HG03565 (cell line): ENCODE data around the gene NEO1.

Source experiments
- ATAC-seq: cut with Tn5 transposase; IDR thresholded peaks from one replicate; pipeline ENCODE4 v1.9.1; 2021; ENCODE audit warnings: mild to moderate bottlenecking, moderate library complexity; ENCODE audit not compliant: unreplicated experiment

The NEO1 gene

DNA sequence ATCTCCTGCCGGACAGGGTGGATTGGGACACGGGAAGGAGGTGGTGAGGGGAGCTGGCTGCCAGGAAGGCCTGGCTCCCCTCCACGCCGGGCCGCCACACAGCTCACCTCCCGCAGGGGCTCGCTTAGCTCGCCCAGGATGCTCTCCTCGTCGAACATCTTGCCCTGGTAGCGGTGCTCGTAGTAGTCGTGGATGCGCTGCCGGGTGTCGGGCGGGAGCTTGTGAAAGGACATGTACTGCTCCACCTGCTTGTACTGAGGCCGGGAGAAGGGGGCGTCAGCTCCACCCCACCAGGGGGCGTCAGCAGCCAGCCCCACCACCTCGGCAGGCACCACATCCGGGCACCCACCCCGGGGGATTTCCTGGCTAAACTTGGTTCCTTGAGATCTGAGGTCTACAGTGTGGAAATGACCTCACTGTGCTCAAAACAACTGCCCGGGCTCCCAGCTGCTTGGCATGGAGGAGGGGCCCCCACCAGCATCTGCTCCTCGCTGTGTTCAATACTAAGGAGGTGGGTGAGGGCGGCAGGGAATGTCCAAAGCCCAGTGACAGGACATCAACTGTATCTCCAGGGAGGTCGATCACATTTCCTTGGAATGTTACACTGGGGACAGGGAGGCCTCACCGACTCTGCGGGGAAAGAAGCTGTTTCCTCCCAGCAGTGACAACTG is 273.1 kb downstream of the NEO1 start:
- ATAC-seq: no peak

DNA sequence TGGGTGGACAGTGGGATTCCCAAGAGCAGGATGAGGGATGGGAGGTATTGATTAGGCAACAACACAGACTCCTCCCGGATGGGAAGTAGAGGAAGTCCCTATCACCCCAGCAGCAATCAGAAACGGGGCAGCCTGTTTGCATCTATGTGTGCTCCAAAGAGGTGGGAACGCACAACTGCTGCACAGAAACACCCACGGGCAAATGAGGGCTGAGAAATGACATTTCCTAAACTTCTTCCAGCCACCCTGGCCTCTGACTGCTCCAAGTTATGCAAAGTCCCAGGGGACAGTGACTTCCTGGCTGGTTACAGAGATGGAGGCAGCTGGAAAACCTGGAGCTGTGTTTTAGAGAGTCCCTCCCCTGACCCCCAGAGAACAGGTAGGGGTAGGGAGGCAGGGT is 273.9 kb downstream of the NEO1 start:
- ATAC-seq: no peak

DNA sequence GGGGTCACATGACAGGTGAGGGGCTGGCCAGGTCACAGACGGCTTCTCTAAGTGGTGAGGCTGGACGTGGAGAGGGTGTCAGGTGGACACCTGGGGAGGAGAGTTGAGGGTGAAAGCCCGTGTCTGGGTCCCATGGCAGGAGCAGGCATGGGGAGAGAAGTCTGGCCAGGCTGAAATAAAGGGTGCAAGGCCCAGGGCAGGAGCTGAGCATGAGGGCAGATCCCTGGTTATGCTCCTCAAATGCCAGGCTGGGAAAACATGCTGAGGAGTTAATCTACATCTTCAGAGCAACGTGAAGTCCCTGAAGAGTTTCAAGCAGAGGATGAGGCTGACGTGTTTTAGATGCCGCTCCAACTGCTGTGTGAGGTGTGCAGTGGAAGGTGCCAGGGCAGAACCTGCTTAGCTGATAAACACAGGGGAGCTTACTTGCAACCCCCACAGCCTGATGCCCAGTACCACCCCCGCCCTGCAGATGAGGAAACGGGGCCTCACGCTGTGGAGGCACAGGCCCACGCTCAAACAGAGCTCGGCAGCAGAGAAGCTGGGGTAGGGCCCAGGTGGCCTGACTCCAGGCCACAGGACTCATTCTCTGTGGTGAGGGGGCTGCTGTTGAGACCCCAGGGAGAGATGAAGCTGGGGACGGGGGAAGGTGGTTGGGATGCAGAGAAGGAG is 276.0 kb downstream of the NEO1 start:
- ATAC-seq: no peak

DNA sequence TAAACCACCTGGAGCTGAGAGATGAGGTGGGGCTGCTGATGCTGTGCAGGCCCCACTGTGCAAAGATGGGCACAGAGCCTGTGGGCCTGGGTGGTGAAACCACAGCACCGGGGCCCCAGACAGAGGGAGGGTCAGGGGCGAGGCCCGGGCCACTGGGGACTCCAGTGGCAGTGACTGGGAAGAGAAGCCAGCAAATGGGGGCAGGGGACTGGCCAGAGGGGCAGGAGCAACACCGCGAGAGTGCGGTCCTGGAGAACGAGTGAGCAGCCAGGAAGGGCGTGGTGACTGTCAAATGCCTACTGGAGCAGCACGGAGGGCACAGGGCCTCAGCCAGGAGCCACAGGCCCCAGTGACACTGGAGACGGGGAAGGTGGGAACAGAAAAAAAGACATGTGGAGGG is 276.7 kb downstream of the NEO1 start:
- ATAC-seq: no peak

DNA sequence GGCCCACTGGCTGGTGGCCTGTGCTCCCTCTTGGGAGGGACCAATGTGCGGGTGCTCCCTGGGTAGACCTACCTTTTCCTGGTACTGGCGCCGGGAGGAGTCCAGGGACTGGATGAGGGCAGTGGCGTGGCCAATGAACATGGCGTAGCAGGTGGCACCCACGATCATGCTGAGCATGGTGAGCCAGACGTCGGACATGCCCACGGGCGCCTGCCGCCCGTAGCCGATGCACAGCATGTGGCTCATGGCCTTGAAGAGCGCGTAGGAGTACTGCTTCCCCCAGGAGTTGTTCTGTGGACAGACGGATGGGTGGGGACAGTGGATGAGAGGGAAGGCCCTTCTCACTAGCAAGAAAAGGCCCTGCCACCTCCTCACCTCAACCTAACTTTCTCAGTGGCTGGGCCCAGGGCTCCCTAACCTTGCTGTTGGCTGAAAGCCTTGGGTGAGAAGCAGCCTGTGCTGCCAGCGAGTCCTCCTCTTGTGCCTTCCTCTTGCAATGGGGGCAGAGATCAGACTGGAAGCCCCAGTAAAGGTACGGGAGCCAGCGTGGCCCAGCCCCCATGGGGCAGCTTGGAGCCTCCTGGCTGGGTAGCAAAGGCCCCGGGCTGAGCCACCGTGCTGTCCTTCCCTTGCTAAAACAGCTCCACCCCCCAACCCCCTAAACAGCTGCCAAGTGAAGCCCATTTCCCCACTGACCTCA is 277.4 kb downstream of the NEO1 start:
- ATAC-seq: no peak

DNA sequence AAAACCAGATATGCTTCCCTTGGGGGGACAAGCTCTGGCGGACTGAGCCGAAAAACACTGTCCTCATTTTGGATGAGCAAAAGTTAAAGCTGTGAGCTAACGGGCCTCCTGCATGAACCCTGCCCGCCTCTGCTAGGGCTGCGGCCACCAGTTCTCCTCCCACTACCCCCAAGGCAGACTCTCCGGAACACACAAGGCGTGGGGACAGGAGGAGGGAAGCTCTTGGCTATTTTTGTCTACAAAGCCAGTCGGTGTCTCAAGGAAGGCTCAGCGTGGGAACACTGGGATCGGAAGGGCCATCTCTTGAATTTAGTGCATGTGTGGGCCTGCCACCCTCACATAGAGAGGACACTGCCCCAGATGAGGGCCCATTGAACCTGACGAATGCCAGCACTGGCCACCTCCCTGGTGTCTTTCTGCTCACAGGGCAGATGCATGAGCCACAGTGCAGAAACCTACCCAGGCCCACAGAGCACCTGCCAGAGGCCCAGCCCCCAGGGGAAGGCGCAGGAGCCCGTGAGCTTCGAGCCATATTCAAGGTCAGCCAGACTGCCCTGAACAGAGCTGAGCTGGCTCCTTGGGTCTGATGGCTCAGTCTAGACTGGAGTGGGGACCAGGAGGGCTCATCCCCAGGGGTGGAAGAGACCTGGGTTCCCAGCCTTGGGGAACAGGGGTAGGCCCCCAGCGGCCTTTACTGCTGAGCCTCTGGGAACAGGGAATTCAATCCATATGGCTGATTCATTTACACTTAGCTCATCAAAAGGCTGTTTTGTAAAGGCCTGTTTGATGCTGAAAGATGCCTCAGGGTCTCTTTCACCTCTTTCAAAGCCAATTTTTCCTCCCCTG is 278.2 kb downstream of the NEO1 start:
- no peak for ATAC-seq

DNA sequence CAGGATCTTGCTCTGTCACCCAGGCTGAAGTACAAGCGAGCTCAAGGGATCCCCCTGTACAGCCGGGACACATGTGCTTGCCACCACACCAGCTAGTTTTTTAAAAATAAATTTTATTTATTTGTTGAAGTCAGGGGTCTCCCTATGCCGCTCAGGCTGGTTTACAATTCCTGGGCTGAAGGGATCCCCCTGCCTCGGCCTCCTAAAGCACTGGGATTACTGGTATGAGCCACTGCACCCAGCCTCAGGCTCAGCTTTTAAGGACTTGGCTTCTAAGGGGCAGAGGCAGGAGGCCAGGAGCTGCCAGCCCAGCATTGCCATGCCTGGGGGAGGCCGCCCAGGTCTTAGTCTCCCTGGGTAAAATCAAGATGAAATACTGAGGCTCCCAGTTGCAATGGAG is 279.2 kb downstream of the NEO1 start:
- no peak for ATAC-seq

DNA sequence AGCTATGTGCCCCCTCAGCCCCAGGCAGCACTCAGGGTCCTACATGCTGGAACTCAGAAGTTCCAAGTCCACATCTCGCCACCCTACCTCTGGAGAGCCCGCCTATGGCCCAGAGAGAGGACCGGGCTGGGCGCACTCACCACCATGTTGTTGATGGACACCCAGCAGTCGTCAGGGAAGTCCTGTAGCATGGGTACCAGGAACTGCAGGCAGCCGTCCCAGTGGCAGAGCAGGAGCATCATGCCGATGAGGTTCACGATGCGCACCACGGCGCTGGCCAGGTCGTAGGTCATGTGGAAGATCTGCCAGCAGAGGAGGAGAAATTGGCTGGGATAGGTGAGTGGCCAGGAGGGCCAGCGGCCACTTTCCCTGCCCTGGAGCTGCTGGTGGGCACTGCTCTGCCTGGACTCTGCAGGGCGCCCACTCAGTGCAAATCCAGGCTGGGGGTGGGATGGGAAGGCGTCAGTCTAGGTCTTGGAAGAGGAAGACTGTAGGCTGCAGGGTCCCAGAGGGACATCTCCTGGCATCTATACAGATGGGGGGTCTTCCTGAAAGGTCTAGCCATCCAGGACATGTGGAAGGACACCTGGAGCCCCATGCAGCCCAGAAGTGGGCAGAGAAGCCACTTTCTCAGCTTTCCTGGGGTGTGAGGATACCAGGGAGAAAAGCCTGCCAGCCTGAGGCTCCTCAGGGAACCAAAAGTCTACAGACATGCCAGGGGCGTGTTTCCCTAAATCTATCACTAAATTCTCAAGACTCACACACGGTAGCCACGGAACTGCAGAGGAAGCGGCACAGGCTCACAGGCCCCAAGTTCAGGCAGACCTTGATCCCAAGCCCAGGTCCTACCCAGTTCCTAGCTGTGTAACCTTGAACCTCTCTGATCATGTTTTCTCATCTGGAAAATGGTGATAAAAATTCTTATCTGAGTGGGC is 280.0 kb downstream of the NEO1 start:
- no peak for ATAC-seq

DNA sequence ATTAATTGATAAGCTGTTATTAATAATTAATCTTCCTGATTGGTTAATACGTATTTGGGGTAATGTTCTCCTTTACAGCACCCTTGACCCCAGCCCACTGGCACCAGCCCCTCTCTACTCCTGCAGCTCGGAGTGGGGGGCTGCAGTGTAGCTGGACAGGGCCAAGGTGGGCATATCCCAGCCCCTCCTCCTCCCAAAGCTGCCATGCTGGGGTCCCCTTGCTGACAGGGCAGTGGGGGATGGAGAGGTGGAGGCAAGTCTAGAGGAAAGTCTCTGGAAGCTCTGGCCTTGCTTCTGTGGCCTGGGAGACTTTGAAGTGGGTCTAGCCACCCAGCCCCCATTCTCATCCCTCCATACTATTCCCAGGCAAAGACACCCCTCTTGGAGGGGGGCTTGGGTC is 280.7 kb downstream of the NEO1 start:
- no peak for ATAC-seq

DNA sequence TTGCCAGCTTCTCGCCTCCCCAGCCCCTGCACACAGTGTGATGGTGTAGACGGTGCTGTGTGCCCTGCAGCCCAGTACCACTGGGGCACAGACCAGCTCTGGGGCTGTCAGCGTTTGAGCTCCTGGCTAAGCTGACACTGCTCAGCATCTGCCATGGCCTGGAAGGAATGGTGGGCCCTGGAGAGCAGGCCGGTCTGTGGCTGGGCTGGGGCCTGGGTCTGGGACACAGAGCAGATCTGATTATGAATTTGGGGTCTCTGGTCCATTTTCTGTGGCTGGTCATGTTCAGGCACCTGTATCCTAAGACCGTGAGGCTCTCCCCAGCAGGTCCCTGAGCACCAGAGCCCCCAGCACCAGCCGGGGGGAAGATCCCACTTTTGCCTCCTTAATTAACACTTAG is 281.8 kb downstream of the NEO1 start:
- ATAC-seq: no peak

DNA sequence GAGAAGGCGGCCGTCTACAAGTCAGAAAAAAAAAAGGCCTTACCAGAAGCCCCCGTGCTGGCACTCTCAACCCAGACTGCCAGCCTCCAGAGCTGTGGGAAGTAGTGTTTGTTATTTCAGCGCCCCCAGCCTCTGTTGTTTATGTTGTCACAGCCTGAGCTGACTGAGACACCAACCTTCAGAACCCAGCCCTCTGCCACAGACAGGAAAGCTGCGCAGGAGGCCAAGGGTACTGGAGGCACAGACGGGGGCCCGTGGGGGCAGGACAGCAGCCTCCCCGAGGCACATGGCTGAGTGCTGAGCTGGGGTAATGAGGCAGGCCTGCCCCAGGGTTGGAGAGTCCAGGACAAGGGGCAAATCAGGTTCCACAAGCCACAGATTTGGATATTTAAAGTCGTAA is 282.8 kb downstream of the NEO1 start:
- no peak for ATAC-seq

DNA sequence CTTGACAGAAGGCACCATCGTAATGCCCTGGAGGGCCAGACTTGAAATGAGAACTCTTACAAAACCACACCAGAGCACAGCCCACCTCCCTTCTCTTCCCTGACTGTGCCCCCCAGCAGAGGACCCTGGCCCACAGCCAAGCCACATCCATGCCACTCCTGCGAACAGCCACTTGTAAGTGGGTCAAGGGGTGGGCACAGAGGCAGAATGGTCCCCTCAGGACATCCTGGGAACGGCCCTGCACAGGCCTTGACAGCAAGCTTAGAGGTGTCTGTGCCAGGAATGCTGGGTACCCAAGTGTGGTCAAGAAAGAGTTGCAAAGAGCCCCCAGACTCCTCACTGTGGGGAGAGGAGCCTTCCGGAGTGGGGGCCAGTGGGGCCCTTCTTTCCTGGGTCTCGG is 283.2 kb downstream of the NEO1 start:
- no peak for ATAC-seq

DNA sequence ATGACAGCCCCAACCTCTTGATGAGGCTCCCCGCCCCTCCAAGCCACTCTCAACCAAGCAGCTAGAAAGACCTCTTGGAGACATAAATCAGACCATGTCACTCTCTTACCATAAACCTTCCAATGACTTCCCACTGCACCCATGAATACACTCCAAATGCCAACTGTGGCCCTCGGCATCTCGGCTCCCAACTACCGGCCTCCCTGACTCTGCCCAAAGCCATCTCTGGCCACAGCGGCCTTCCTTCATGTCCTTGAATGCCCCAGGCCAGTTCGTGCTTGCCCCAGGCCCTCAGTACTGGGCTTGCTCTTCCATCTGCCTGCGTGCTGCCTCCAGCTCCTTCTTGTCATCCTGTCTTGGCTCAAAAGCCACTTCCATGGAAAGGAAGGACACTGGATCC is 284.5 kb downstream of the NEO1 start:
- ATAC-seq: no peak

DNA sequence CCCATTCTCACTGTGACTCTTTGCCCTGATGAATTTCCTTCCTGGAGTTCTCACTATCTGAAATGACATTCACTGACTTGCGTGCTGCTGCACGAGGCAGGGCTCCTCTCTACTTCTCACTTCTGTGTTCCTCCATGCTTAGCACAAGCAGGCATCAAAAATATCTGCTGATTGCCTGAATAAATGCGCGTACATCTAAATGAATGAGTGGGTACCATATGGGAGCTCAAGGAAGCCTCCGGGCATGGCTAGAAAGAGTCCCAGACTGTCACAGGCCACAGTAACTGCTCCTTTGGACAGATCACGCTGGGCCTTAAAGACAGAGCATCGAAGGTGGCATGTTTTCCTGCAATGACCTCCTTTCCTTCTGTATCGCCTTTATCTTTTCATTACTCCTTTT is 284.9 kb downstream of the NEO1 start:
- no peak for ATAC-seq

DNA sequence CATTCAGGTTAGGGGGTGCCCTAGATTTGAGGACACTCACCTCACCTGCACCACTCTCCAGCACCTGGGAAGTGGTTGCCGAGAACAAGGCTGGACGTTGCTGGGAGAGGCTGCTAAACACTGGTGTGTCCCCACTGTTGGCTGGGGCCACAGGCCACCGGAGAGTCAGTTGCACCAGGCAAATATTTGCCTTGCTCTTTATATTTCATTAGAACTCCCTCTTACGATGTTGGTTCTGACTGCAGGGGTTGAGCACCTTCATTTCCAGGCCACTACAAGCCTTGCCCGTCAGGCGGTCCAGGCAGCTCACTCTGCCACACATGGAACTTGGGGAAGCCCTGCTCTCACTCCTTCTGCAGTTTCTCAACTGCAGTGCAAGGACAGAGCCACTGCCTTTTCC is 285.8 kb downstream of the NEO1 start:
- no peak for ATAC-seq

DNA sequence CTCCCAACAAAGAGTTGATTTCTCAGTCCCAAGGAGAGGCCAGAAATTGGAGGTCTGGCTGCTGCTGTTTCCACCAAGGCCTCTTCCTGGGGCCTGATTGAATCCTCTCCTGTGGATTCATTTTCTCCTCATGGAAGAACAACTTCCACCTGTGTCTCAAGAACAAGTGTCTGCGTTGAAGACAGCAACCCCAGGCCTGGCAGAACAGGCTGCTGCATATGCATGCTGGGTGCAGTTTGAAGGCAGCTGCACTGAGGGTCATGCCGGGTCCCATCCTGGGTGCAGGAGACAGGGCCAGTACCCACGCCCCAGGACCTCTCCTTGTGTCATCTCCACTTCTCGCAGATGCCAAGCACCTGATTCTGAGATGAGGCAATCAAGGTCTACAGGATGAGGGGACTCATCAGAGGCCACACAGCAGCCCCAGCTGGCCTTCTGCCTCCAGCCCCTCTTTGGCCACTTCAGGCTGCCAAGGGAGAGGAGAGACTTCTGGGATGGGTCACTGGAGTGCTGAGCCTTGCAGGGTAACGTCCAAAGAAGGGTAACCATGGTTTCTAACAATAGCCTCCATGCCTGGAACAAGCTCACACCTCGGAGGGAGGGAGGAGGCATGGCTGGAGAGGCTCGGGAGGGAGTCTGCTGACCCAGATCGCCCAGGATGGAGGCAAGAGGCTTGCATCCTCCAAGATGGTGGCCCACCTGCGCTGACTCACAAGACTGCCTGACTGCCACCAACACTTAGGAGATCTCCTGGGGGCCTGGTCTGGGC is 286.5 kb downstream of the NEO1 start:
- no peak for ATAC-seq

DNA sequence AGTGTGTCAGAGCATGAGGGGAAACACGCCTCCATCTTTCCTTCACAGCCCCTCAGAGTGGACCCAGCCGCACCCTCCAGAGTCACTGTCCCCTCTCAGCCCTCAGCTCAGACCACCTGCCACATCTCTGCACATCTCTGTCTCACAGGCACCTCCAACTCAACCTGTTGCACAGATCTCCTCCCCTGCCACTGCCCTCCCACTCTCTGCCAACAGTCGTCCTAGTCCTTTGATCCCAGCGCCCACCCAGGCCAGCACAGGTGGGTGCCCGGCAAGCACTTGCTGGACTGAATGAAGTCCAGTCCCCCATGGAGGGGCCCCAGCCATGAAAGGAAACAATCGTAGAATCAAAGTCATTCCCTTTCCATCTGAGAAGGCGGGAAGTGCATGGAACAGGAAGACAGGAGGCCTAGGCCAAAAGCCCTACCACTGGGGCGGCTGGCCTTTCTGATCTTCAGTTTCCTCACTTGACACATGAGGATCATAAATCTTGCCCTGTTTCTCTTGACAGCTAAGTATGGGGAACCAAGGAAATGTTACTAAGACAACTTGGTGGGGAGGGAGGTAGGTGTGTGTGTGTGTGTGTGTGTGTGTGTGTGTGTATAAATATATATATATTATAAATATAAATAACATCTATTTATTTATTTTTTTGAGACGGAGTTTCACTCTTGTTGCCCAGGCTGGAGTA is 288.4 kb downstream of the NEO1 start:
- ATAC-seq: no peak

DNA sequence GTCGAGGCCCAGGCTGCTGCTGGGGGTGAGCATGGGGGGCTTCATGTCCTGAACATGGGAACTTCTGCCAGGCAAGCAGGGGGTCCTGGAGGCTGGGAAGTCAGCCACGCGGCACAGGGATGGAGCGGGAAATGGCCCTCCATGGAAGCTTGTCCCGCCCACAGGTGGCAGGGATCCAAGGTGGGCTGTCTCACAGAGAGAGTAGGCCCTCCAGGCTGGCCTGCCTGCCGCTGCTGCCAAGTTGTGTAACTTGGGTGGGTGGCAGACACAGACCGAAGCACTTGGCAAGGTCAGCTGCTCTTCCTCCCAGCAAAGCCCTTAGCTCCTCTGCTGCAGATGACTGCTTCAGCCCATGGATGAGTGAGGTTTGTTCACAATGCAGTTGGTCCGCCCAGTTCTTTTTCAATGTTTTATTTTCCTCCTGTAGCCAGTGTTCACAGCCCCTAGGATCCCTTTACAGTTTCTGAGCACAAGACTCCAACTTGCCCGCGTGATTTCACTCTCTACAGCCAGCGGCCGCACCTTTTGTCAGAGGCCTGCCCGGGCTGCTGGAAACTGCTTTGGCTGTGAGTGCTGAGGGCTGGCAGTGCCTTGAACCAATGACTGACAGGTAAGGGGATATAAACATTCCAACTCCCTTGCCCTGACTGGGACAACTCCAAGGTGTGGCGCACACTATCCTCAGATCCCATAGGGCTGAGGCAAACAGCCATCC is 289.8 kb downstream of the NEO1 start:
- no peak for ATAC-seq
